ENCODE measurements around the gene FUZ. TPM values are rescaled to one million over a fixed set of nuclear protein-coding genes. Genes with fewer than 3 reads are reported as not detected.

FUZ gene
- total and polyA plus RNA-seq, 2 of the 4 experiments (the other 2 are of a cell fraction) = 12.1 to 14.3 TPM

- no peak overlapping the region for H4K8ac ChIP-seq (ENCODE audit: low read depth in 2 of 2, low read length in 2 of 2)
- no peak overlapping the region for H2AK5ac ChIP-seq (ENCODE audit: low read depth, low read length)
- WGBS, 2 experiments (ENCODE audit: extremely low coverage in 2 of 2, insufficient read length in 1 of 2) = 98% methylated on average over 17 of the region's 18 CpGs; no CpG with 5 or more reads in 1 of the 2 experiments
- DNase-seq (no peak), ATAC-seq (ENCODE audit: low read depth) (no peak)
- intact Hi-C loops (cut with micrococcal nuclease) (no loop called here), in situ Hi-C loops (cut with MboI; ENCODE audit: low sequenced_read_pairs) (no loop called here), dilution Hi-C loops (cut with HindIII; ENCODE audit: low sequenced_read_pairs, unreplicated experiment) (no loop called here)
- ChIA-PET CTCF (no interaction called here), POLR2A (ENCODE audit: unreplicated experiment) (no interaction called here)
- no peak overlapping the region for H3K9ac ChIP-seq (ENCODE audit: low read depth, low read length)
- H2BK20ac ChIP-seq (ENCODE audit: low read depth, low read length) = no peak overlapping the region
- H4K20me1 ChIP-seq (ENCODE audit: insufficient read depth, low read length) = peaks cover 19% of the 10 kb centered on the region
- peaks cover 33 to 60% of the 10 kb centered on the region in 2 experiments for H3K79me1 ChIP-seq (ENCODE audit: low read depth in 1 of 2, low read length in 2 of 2)
- no peak overlapping the region for H2BK120ac ChIP-seq (ENCODE audit: low read depth, low read length)
- no TSS peak for BruUV-seq (replicated peaks)
- no peak overlapping the region for H3K23ac ChIP-seq (ENCODE audit: low read depth, low read length)
- H2BK5ac ChIP-seq (ENCODE audit: low read depth, low read length, poor library complexity, severe bottlenecking) = no peak overlapping the region
- no peak overlapping the region for H2AK9ac ChIP-seq (replicated peaks; ENCODE audit: low read depth, low read length, poor library complexity)
- no peak overlapping the region for H4K5ac ChIP-seq (ENCODE audit: low read depth, low read length)
- TF ChIP-seq POLR2A (IDR thresholded peaks at IDR 0.05; ENCODE audit: low read depth, low read length) (no peak), RAD21 (IDR thresholded peaks at IDR 0.05; ENCODE audit: low read length) (no peak), CHD1 (IDR thresholded peaks at IDR 0.05; ENCODE audit: low read depth, low read length) (no peak), SMC3 (IDR thresholded peaks at IDR 0.05; ENCODE audit: low read depth, low read length) (no peak), BHLHE40 (IDR thresholded peaks at IDR 0.05; ENCODE audit: low read depth, low read length) (no peak)
- no peak overlapping the region for H3K14ac ChIP-seq (replicated peaks; ENCODE audit: low read depth, low read length)
- peaks cover 4% of the 10 kb centered on the region; the same call in 1 of the 2 replicates for H3K9me1 ChIP-seq (ENCODE audit: insufficient read depth, low read length)
- no peak overlapping the region for H3K4me2 ChIP-seq (ENCODE audit: low read depth, low read length)
- H3K9me3 ChIP-seq (ENCODE audit: control insufficient read depth, insufficient read depth, low read length) = no peaks in the 10 kb centered on the region
- H3K4ac ChIP-seq (ENCODE audit: low read depth, low read length) = no peak overlapping the region
- no peak overlapping the region for H3K27ac ChIP-seq (ENCODE audit: insufficient read depth, low read length)
- peaks cover 35% of the 10 kb centered on the region for H3K36me3 ChIP-seq (ENCODE audit: control insufficient read depth, insufficient read depth, low read length)
- no peak overlapping the region for H3K56ac ChIP-seq (ENCODE audit: extremely low read depth, insufficient read depth, low read length)
- H3K4me3 ChIP-seq (ENCODE audit: insufficient read depth, low read depth, low read length) = no peak overlapping the region
- H3K18ac ChIP-seq (ENCODE audit: low read depth, low read length) = no peak overlapping the region
- no peak overlapping the region for H4K91ac ChIP-seq (ENCODE audit: insufficient read depth, low read depth, low read length)
- H3K4me1 ChIP-seq (ENCODE audit: control insufficient read depth, insufficient read depth, low read length) = peaks cover 5% of the 10 kb centered on the region
- H3K27me3 ChIP-seq (ENCODE audit: control insufficient read depth, insufficient read depth, low read length) = no peaks in the 10 kb centered on the region
- H2AFZ ChIP-seq (replicated peaks; ENCODE audit: low read length, poor library complexity) = no peak overlapping the region
- no peak overlapping the region for H2BK15ac ChIP-seq (ENCODE audit: low read depth, low read length)
Measured at GRCh38 chr19:49782515-49782914, 30.6 kb downstream of the FUZ start.

Measured in IMR-90 (cell line).